GM12878 (cell line): ENCODE measurements around the gene SLC28A1. TPM values are rescaled to one million over a fixed set of nuclear protein-coding genes. Genes with fewer than 3 reads are reported as not detected.

Source experiments
- ATAC-seq: fragments of 200-7000 bp; cut with Tn5 transposase; 3 replicates; pipeline ENCODE4 v1.9.1; 2020; ENCODE audit warnings: mild to moderate bottlenecking, moderate library complexity
- BruUV-seq: library from RNA; stranded (reverse); fragments of 400-500 nt; replicated peaks from 2 replicates; lab custom pipeline; 2021; lab: Mats Ljungman, UMichigan
- CTCF ChIA-PET: fragments of 300-600 bp; sonication (Branson Sonifier 250); formaldehyde crosslinking; extraction: SDS; loops from one replicate; lab custom pipeline; 2021; ENCODE audit warnings: inconsistent platforms; lab: Yijun Ruan, JAX
- POLR2A ChIA-PET: fragments of 350-600 bp; formaldehyde crosslinking; extraction: SDS; loops from one replicate; lab custom pipeline; 2021; ENCODE audit warnings: inconsistent platforms; lab: Charles Lee
- RAD21 ChIA-PET: fragments of 300-600 bp; sonication (Branson Sonifier 250); formaldehyde crosslinking; loops from one replicate; lab custom pipeline; 2023; ENCODE audit warnings: antibody characterized with exemption; ENCODE audit not compliant: unreplicated experiment; lab: Charles Lee
- SMC1A ChIA-PET: fragments of 300-600 bp; sonication (Branson Sonifier 250); formaldehyde crosslinking; loops from one replicate; lab custom pipeline; 2023; ENCODE audit not compliant: unreplicated experiment, uncharacterized antibody; lab: Charles Lee
- DNase-seq: peaks from one replicate; pipeline ENCODE4 v3.0.0-alpha.2; 2011; ENCODE audit warnings: low read depth, low spot score
- FAIRE-seq: peaks from 3 replicates; lab custom pipeline; 2011; peaks lifted over from hg19 to GRCh38; lab: Jason Lieb, UNC
- H2AFZ ChIP-seq: 2 replicates; pipeline ENCODE4 v1.6.0; 2011; ENCODE audit warnings: low read depth, low read length, control low read depth; ENCODE audit not compliant: control insufficient read depth
- H3K27ac ChIP-seq: 2 replicates; pipeline ENCODE4 v1.5.1; 2011; ENCODE audit warnings: control low read depth; ENCODE audit not compliant: control insufficient read depth, insufficient read depth
- H3K27me3 ChIP-seq, 2 experiments: replicated peaks in 1 of 2; 2 replicates each; pipeline versions ENCODE4 v1.6.0 to v1.6.1; 2011; ENCODE audit warnings: low read length in 1 of 2; ENCODE audit not compliant: control insufficient read depth in 2 of 2, insufficient read depth in 2 of 2
- H3K36me3 ChIP-seq, 2 experiments: 2 replicates each; pipeline ENCODE4 v1.5.1; 2011; ENCODE audit warnings: low read length in 1 of 2; ENCODE audit not compliant: control insufficient read depth in 2 of 2, insufficient read depth in 2 of 2
- H3K4me1 ChIP-seq: 2 replicates; pipeline ENCODE4 v1.6.1; 2011; ENCODE audit warnings: mild to moderate bottlenecking, low read length, moderate library complexity, mixed read lengths; ENCODE audit not compliant: control insufficient read depth, insufficient read depth
- H3K4me2 ChIP-seq: 2 replicates; pipeline ENCODE4 v1.6.0; 2011; ENCODE audit warnings: control low read depth; ENCODE audit not compliant: control insufficient read depth, insufficient read depth
- H3K4me3 ChIP-seq: fragments of 200-600 bp; sonication (generic); 2 replicates; pipeline ENCODE4 v1.5.1; 2016
- H3K79me2 ChIP-seq: 2 replicates; pipeline ENCODE4 v1.6.0; 2011; ENCODE audit warnings: low read length; ENCODE audit not compliant: control insufficient read depth, insufficient read depth
- H3K9ac ChIP-seq: 2 replicates; pipeline ENCODE4 v1.8.0; 2011; ENCODE audit warnings: low read length, control low read depth, mixed read lengths; ENCODE audit not compliant: control insufficient read depth, insufficient read depth
- H3K9me3 ChIP-seq: replicated peaks from 3 replicates; pipeline ENCODE4 v1.5.1; 2011; ENCODE audit warnings: mild to moderate bottlenecking, low read length; ENCODE audit not compliant: control insufficient read depth, insufficient read depth
- H4K20me1 ChIP-seq: 2 replicates; pipeline ENCODE4 v1.6.0; 2011; ENCODE audit not compliant: control insufficient read depth, insufficient read depth
- ATF7 ChIP-seq: fragments of 450-650 bp; IDR thresholded peaks from 2 replicates; pipeline ENCODE4 v1.6.1; 2016; ENCODE audit warnings: low read depth, mild to moderate bottlenecking
- CHD2 ChIP-seq: IDR thresholded peaks from 2 replicates; pipeline ENCODE4 v1.6.1; 2011; ENCODE audit warnings: low read depth, low read length, improper control_type of control experiment, borderline replicate concordance
- EGR1 ChIP-seq, 2 experiments: IDR thresholded peaks; 1 replicate in 1 of 2; 2 replicates in 1 of 2; pipeline ENCODE4 v1.6.1; 2011 to 2012; ENCODE audit warnings: low read depth in 2 of 2, low read length in 2 of 2, borderline replicate concordance in 1 of 2, mild to moderate bottlenecking in 1 of 2, moderate library complexity in 1 of 2
- GATAD2B ChIP-seq: fragments of 450-650 bp; conservative IDR thresholded peaks from 2 replicates; pipeline ENCODE4 v1.6.1; 2017; ENCODE audit warnings: low read depth, mild to moderate bottlenecking, moderate library complexity
- HDGF ChIP-seq: fragments of 450-650 bp; IDR thresholded peaks from 2 replicates; pipeline ENCODE4 v1.6.1; 2016; ENCODE audit warnings: antibody characterized with exemption
- RAD51 ChIP-seq: fragments of 450-650 bp; IDR thresholded peaks from 2 replicates; pipeline ENCODE4 v1.6.1; 2016; ENCODE audit warnings: moderate library complexity, mild to moderate bottlenecking, inconsistent platforms
- RFX5 ChIP-seq: IDR thresholded peaks from 2 replicates; pipeline ENCODE4 v1.6.1; 2011; ENCODE audit warnings: low read depth, low read length, improper control_type of control experiment
- SIN3A ChIP-seq: IDR thresholded peaks from 2 replicates; pipeline ENCODE4 v1.6.1; 2012; ENCODE audit warnings: low read depth, low read length, improper control_type of control experiment
- SMC3 ChIP-seq: IDR thresholded peaks from 2 replicates; pipeline ENCODE4 v1.6.1; 2011; ENCODE audit warnings: low read length, improper control_type of control experiment, borderline replicate concordance
- TAF1 ChIP-seq: IDR thresholded peaks from 2 replicates; pipeline ENCODE4 v1.6.1; 2011; ENCODE audit warnings: mild to moderate bottlenecking, low read depth, low read length, borderline replicate concordance
- ZZZ3 ChIP-seq: IDR thresholded peaks from 2 replicates; pipeline ENCODE4 v1.6.1; 2011; ENCODE audit warnings: low read depth; ENCODE audit not compliant: control insufficient read depth, insufficient read length
- WGBS: methylation state at CpG from one replicate; pipeline ENCODE4 v1.1.6; 2016; ENCODE audit warnings: low lambda C conversion rate; ENCODE audit not compliant: insufficient replicate concordance, insufficient coverage; ENCODE audit errors: missing lambda C conversion rate; 5-methylcytosine and 5-hydroxymethylcytosine counted together
- in situ Hi-C: fragments of 300-500 bp; cut with MboI; formaldehyde crosslinking; loops from 9 replicates; pipeline ENCODE4 v1.14.3; 2018; ENCODE audit warnings: mixed read lengths
- intact Hi-C: fragments of 100-400 bp; cut with micrococcal nuclease; formaldehyde crosslinking; loops from one replicate; pipeline ENCODE4 v1.14.2; 2022; ENCODE audit not compliant: unreplicated experiment
- polyA plus RNA-seq, 11 experiments: library from polyadenylated mRNA; depleted of rRNA in 4 of 11; unstranded in 6 of 11; stranded (reverse) in 5 of 11; fragments of >200 nt; fragmentation: Nextera tagmentation in 4 of 11; fragmentation: Illumina TruSeq in 1 of 11; extraction: Ambion mirVana in 4 of 11; extraction: Trizol in 1 of 11; gene quantifications; 1 replicate in 1 of 11; 2 replicates in 10 of 11; pipeline versions ENCODE4 v1.2.1 to v1.2.3, GENCODE V29; 2011 to 2016; ENCODE audit warnings: inconsistent platforms in 2 of 11, missing spikeins in 2 of 11, low read depth in 1 of 11
- total RNA-seq, 4 experiments: library from RNA; depleted of rRNA in 3 of 4; stranded (reverse); fragments of >200 nt in 3 of 4; fragmentation: Illumina TruSeq in 1 of 4; extraction: Trizol in 1 of 4; gene quantifications; 2 replicates each; pipeline versions ENCODE4 v1.2.1 to v1.2.3, GENCODE V29; 2013 to 2021
- TF ChIP-seq, protein P1 (sequence below): fragments of 150-350 bp; IDR thresholded peaks from 2 replicates; pipeline ENCODE4 v1.6.1; 2014; ENCODE audit warnings: mild to moderate bottlenecking, low read depth, low read length
- TF ChIP-seq, protein P2 (sequence below): fragments of 450-650 bp; IDR thresholded peaks from 2 replicates; pipeline ENCODE4 v1.6.1; 2017; ENCODE audit warnings: mild to moderate bottlenecking, moderate library complexity

The SLC28A1 gene
- total and polyA plus RNA-seq, 10 of the 15 experiments (the other 5 are each of a cell fraction or from before 2014, with no cell fraction given) = not detected

DNA sequence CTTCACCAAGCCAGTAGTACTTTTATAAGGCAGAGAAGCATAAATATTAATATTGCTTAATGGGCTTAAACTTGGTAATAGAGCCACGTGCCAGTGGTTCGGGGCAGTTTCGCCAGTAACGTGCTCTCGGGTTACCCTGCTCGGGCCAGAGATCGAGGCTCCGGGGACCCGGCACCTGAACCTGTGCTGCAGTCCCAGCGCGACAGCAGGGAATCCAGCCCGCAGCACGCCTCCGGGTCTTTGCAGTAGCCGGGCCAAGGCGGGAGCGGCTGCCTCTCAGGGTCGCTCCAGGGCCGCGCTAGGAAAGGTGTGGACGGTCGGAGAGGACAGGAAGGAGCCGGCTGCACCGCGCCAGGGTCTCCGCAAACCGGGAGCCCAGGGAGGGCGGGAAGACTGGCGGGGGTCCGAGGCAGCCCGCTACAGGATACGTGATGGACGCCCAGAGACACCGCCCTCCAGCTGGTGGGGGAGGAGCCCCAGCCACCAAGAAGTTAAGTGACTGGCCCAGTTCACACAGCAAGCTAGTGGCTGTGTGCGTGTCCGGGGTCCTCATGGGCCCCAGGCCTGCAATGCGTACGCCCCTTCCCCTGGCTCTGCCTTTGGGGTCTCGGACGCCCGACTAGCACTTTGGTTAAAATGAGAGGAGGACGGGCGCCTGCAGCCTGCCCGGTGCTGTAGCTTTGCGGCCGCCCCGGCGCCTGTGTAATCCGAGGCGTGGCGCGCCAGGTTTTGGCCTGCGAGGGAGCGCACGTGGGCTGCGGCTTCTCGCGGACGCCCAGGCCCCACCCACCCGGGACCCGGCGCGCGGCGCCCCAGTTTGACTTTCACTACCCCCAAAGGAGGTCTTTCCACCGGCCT is 96.0 kb downstream of the SLC28A1 start:
- Histone ChIP-seq H3K27ac (peak overlapping the region; percentile 92), H3K9ac (peak overlapping the region; percentile 76), H3K27me3 (no peaks in the 10 kb centered on the region), H3K4me3 (peak overlapping the region; percentile 94), H3K9me3 (no peaks in the 10 kb centered on the region), H3K36me3 (no peaks in the 10 kb centered on the region), H3K4me1 (peaks cover 9% of the 10 kb centered on the region), H4K20me1 (no peaks in the 10 kb centered on the region), H3K79me2 (peaks cover 42% of the 10 kb centered on the region), H3K4me2 (peak overlapping the region; percentile 86), H2AFZ (peak overlapping the region; percentile 85)
- in situ Hi-C loops = no loop called here
- ChIA-PET RAD21 (interaction anchor here (0.8 to 2.6 kb wide), 17 partner anchors 9 to 67 kb away, joined by 3 to 10 read pairs (median 6); no protein-coding TSS in a partner anchor), SMC1A (interaction anchor here (0.6 to 9.3 kb wide), 10 partner anchors 9 to 240 kb away, joined by 3 to 80 read pairs (median 8); no protein-coding TSS in a partner anchor), POLR2A (interaction anchor here (0.6 to 3.2 kb wide), 9 partner anchors 9 to 64 kb away, joined by 3 to 12 read pairs (median 4); no protein-coding TSS in a partner anchor), CTCF (interaction anchor here (0.8 to 4.2 kb wide), 8 partner anchors 8 to 189 kb away, joined by 3 to 20 read pairs (median 4); no protein-coding TSS in a partner anchor)
- peak; percentile 78 for ATAC-seq
- BruUV-seq = no TSS peak
- peak; percentile 45 for DNase-seq
- FAIRE-seq = no peak
- WGBS = 1% methylated on average over 55 of the region's 66 CpGs
- intact Hi-C loops = loop anchor here (2.0 kb wide), 2 partner anchors 38 to 64 kb away; no protein-coding TSS in a partner anchor
- TF ChIP-seq HDGF = no peak; the same call in 1 of the 2 replicates
- TF ChIP-seq RAD51 = 0 out of 2 replicates have a peak, but pooled peaks have one; percentile 15
- TF ChIP-seq SIN3A = peak; percentile 92
- TF ChIP-seq, protein P1, sequence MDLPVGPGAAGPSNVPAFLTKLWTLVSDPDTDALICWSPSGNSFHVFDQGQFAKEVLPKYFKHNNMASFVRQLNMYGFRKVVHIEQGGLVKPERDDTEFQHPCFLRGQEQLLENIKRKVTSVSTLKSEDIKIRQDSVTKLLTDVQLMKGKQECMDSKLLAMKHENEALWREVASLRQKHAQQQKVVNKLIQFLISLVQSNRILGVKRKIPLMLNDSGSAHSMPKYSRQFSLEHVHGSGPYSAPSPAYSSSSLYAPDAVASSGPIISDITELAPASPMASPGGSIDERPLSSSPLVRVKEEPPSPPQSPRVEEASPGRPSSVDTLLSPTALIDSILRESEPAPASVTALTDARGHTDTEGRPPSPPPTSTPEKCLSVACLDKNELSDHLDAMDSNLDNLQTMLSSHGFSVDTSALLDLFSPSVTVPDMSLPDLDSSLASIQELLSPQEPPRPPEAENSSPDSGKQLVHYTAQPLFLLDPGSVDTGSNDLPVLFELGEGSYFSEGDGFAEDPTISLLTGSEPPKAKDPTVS = no peak
- 0 out of 2 replicates have a peak, but pooled peaks have one; percentile 15 for TF ChIP-seq ATF7
- no peak for TF ChIP-seq SMC3
- 0 out of 2 replicates have a peak, but pooled peaks have one; percentile 10 for TF ChIP-seq TAF1
- peak in 1 of 2 experiments; percentile 80; a peak in 2 of 3 replicates for TF ChIP-seq EGR1 (IDR thresholded peaks at IDR 0.05; ENCODE audit: borderline replicate concordance in 1 of 2, low read depth in 2 of 2, low read length in 2 of 2)
- TF ChIP-seq, protein P2, sequence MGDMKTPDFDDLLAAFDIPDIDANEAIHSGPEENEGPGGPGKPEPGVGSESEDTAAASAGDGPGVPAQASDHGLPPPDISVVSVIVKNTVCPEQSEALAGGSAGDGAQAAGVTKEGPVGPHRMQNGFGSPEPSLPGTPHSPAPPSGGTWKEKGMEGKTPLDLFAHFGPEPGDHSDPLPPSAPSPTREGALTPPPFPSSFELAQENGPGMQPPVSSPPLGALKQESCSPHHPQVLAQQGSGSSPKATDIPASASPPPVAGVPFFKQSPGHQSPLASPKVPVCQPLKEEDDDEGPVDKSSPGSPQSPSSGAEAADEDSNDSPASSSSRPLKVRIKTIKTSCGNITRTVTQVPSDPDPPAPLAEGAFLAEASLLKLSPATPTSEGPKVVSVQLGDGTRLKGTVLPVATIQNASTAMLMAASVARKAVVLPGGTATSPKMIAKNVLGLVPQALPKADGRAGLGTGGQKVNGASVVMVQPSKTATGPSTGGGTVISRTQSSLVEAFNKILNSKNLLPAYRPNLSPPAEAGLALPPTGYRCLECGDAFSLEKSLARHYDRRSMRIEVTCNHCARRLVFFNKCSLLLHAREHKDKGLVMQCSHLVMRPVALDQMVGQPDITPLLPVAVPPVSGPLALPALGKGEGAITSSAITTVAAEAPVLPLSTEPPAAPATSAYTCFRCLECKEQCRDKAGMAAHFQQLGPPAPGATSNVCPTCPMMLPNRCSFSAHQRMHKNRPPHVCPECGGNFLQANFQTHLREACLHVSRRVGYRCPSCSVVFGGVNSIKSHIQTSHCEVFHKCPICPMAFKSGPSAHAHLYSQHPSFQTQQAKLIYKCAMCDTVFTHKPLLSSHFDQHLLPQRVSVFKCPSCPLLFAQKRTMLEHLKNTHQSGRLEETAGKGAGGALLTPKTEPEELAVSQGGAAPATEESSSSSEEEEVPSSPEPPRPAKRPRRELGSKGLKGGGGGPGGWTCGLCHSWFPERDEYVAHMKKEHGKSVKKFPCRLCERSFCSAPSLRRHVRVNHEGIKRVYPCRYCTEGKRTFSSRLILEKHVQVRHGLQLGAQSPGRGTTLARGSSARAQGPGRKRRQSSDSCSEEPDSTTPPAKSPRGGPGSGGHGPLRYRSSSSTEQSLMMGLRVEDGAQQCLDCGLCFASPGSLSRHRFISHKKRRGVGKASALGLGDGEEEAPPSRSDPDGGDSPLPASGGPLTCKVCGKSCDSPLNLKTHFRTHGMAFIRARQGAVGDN = peak; percentile 21; the same call in 1 of the 2 replicates
- TF ChIP-seq CHD2 = no peak
- 0 out of 2 replicates have a peak, but pooled peaks have one; percentile 45 for TF ChIP-seq GATAD2B
- no peak for TF ChIP-seq RFX5
- no peak for TF ChIP-seq ZZZ3
